Measurements from ENCODE around the gene PPP2R2C. TPM values are rescaled to one million over a fixed set of nuclear protein-coding genes. Genes with fewer than 3 reads are reported as not detected.

Gene PPP2R2C
- total and polyA plus RNA-seq, 9 of the 15 experiments (the other 6 are each of a cell fraction or from before 2014, with no cell fraction given) = 0.04 to 0.06 TPM; not detected in 7

DNA sequence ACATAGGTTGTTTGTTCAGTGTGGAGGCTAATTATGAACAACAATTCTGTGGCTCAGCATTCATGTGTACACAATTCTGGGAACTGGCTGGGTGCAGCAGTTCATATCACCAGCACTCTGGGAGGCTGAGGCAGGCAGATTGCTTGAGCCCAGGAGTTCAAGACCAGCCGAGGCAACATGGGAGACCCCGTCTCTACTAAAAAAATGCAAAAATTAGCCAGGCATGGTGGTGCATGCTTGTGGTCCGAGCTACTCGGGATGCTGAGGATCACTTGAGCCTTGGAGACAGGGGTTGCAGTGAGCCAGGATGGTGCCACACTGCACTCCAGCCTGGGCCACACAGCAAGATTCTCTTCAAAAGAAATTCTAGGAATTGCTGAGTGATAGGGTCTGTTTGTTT, 4.5 kb upstream of the PPP2R2C start:
- no TSS peak for BruUV-seq (replicated peaks)
- FAIRE-seq (no peak), DNase-seq (ENCODE audit: extremely low read depth in 1 of 4, low spot score in 3 of 4) (no peak), ATAC-seq (no peak)
- intact Hi-C loops (cut with micrococcal nuclease) (no loop called here), in situ Hi-C loops (cut with MboI) (no loop called here)
- Histone ChIP-seq H3K9ac (ENCODE audit: insufficient read depth in 1 of 2, low read depth in 2 of 2, low read length in 2 of 2) (no peak overlapping the region), H3K9me1 (ENCODE audit: control insufficient read depth, insufficient read depth, low read length) (no peaks in the 10 kb centered on the region), H3K36me3 (ENCODE audit: control insufficient read depth, insufficient read depth, low read length) (no peaks in the 10 kb centered on the region), H3K4me2 (ENCODE audit: insufficient read depth, low read length) (no peak overlapping the region), H2AFZ (ENCODE audit: low read depth, low read length) (no peak overlapping the region), H3K4me1 (replicated peaks in 1 of 2; ENCODE audit: control insufficient read depth in 2 of 2, insufficient read depth in 2 of 2, low read length in 2 of 2) (peaks cover 0 to 4% of the 10 kb centered on the region in 2 experiments; a peak in 2 of 5 replicates), H4K20me1 (replicated peaks; ENCODE audit: control insufficient read depth, insufficient read depth, low read length) (peaks cover 4% of the 10 kb centered on the region; the same call in 1 of the 2 replicates), H3K79me2 (ENCODE audit: control insufficient read depth, insufficient read depth, low read length) (no peaks in the 10 kb centered on the region), H3K4me3 (no peak overlapping the region), H3K27me3 (ENCODE audit: control insufficient read depth in 2 of 2, insufficient read depth in 2 of 2, low read length in 2 of 2) (peaks cover 3 to 25% of the 10 kb centered on the region in 2 experiments; a peak in 4 of 5 replicates), H3K9me3 (replicated peaks; ENCODE audit: control insufficient read depth, insufficient read depth, low read depth, low read length) (no peaks in the 10 kb centered on the region), H3K27ac (ENCODE audit: extremely low read depth, low read depth, low read length) (no peak overlapping the region)
- ChIA-PET CTCF (ENCODE audit: low intra/inter-chr PET ratio) (no interaction called here), POLR2A (no interaction called here)
- 0% methylated on average over 4 of the region's 4 CpGs for WGBS (ENCODE audit: insufficient coverage, low coverage, missing lambda C conversion rate)
- TF ChIP-seq, protein P1, sequence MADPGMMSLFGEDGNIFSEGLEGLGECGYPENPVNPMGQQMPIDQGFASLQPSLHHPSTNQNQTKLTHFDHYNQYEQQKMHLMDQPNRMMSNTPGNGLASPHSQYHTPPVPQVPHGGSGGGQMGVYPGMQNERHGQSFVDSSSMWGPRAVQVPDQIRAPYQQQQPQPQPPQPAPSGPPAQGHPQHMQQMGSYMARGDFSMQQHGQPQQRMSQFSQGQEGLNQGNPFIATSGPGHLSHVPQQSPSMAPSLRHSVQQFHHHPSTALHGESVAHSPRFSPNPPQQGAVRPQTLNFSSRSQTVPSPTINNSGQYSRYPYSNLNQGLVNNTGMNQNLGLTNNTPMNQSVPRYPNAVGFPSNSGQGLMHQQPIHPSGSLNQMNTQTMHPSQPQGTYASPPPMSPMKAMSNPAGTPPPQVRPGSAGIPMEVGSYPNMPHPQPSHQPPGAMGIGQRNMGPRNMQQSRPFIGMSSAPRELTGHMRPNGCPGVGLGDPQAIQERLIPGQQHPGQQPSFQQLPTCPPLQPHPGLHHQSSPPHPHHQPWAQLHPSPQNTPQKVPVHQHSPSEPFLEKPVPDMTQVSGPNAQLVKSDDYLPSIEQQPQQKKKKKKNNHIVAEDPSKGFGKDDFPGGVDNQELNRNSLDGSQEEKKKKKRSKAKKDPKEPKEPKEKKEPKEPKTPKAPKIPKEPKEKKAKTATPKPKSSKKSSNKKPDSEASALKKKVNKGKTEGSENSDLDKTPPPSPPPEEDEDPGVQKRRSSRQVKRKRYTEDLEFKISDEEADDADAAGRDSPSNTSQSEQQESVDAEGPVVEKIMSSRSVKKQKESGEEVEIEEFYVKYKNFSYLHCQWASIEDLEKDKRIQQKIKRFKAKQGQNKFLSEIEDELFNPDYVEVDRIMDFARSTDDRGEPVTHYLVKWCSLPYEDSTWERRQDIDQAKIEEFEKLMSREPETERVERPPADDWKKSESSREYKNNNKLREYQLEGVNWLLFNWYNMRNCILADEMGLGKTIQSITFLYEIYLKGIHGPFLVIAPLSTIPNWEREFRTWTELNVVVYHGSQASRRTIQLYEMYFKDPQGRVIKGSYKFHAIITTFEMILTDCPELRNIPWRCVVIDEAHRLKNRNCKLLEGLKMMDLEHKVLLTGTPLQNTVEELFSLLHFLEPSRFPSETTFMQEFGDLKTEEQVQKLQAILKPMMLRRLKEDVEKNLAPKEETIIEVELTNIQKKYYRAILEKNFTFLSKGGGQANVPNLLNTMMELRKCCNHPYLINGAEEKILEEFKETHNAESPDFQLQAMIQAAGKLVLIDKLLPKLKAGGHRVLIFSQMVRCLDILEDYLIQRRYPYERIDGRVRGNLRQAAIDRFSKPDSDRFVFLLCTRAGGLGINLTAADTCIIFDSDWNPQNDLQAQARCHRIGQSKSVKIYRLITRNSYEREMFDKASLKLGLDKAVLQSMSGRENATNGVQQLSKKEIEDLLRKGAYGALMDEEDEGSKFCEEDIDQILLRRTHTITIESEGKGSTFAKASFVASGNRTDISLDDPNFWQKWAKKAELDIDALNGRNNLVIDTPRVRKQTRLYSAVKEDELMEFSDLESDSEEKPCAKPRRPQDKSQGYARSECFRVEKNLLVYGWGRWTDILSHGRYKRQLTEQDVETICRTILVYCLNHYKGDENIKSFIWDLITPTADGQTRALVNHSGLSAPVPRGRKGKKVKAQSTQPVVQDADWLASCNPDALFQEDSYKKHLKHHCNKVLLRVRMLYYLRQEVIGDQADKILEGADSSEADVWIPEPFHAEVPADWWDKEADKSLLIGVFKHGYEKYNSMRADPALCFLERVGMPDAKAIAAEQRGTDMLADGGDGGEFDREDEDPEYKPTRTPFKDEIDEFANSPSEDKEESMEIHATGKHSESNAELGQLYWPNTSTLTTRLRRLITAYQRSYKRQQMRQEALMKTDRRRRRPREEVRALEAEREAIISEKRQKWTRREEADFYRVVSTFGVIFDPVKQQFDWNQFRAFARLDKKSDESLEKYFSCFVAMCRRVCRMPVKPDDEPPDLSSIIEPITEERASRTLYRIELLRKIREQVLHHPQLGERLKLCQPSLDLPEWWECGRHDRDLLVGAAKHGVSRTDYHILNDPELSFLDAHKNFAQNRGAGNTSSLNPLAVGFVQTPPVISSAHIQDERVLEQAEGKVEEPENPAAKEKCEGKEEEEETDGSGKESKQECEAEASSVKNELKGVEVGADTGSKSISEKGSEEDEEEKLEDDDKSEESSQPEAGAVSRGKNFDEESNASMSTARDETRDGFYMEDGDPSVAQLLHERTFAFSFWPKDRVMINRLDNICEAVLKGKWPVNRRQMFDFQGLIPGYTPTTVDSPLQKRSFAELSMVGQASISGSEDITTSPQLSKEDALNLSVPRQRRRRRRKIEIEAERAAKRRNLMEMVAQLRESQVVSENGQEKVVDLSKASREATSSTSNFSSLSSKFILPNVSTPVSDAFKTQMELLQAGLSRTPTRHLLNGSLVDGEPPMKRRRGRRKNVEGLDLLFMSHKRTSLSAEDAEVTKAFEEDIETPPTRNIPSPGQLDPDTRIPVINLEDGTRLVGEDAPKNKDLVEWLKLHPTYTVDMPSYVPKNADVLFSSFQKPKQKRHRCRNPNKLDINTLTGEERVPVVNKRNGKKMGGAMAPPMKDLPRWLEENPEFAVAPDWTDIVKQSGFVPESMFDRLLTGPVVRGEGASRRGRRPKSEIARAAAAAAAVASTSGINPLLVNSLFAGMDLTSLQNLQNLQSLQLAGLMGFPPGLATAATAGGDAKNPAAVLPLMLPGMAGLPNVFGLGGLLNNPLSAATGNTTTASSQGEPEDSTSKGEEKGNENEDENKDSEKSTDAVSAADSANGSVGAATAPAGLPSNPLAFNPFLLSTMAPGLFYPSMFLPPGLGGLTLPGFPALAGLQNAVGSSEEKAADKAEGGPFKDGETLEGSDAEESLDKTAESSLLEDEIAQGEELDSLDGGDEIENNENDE (IDR thresholded peaks at IDR 0.05; ENCODE audit: low read depth, low read length) = no peak
- TF ChIP-seq SRSF3 (IDR thresholded peaks at IDR 0.05; ENCODE audit: insufficient read depth, low read length) (no peak), NCOA2 (IDR thresholded peaks at IDR 0.05; ENCODE audit: partially characterized antibody in 2 of 2) (no peak)
- TF ChIP-seq, protein P2, sequence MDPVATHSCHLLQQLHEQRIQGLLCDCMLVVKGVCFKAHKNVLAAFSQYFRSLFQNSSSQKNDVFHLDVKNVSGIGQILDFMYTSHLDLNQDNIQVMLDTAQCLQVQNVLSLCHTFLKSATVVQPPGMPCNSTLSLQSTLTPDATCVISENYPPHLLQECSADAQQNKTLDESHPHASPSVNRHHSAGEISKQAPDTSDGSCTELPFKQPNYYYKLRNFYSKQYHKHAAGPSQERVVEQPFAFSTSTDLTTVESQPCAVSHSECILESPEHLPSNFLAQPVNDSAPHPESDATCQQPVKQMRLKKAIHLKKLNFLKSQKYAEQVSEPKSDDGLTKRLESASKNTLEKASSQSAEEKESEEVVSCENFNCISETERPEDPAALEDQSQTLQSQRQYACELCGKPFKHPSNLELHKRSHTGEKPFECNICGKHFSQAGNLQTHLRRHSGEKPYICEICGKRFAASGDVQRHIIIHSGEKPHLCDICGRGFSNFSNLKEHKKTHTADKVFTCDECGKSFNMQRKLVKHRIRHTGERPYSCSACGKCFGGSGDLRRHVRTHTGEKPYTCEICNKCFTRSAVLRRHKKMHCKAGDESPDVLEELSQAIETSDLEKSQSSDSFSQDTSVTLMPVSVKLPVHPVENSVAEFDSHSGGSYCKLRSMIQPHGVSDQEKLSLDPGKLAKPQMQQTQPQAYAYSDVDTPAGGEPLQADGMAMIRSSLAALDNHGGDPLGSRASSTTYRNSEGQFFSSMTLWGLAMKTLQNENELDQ (CRISPR knock-in tag; IDR thresholded peaks at IDR 0.05; ENCODE audit: borderline replicate concordance) = no peak
- TF ChIP-seq, protein P3, sequence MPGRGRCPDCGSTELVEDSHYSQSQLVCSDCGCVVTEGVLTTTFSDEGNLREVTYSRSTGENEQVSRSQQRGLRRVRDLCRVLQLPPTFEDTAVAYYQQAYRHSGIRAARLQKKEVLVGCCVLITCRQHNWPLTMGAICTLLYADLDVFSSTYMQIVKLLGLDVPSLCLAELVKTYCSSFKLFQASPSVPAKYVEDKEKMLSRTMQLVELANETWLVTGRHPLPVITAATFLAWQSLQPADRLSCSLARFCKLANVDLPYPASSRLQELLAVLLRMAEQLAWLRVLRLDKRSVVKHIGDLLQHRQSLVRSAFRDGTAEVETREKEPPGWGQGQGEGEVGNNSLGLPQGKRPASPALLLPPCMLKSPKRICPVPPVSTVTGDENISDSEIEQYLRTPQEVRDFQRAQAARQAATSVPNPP (IDR thresholded peaks at IDR 0.05; ENCODE audit: borderline replicate concordance, insufficient read depth, insufficient read length) = no peak
